ENCODE results near the gene PLB1. TPM values are rescaled to one million over a fixed set of nuclear protein-coding genes. Genes with fewer than 3 reads are reported as not detected.
"Not testable (repeated sequence)": the region's sequence is repeated elsewhere in the genome, so short reads cannot be mapped to it uniquely, and the experiment has no call there.

Gene PLB1
- total RNA-seq, 1 donor from 2014 or later: 0.20 TPM

GRCh38 chr2:28469304-28469703 lies 26.6 kb upstream of the PLB1 start:
- DNase-seq (ENCODE audit: low read depth in 2 of 2): no peak

GRCh38 chr2:28469947-28470535 lies 25.8 kb upstream of the PLB1 start:
- no peak for DNase-seq (ENCODE audit: low read depth in 2 of 2)

- DNase-seq (ENCODE audit: low read depth in 2 of 2): no peak
Measured at GRCh38 chr2:28470759-28471158, 25.1 kb upstream of the PLB1 start.

- no peak for DNase-seq (ENCODE audit: low read depth in 2 of 2)
Measured at GRCh38 chr2:28471214-28471613, 24.6 kb upstream of the PLB1 start.

- no peak for DNase-seq (ENCODE audit: low read depth in 2 of 2)
Measured at GRCh38 chr2:28471701-28472236, 24.1 kb upstream of the PLB1 start.

GRCh38 chr2:28472641-28473040 lies 23.2 kb upstream of the PLB1 start:
- DNase-seq (ENCODE audit: low read depth in 2 of 2): not testable (repeated sequence)

- DNase-seq (ENCODE audit: low read depth in 2 of 2): no peak
Measured at GRCh38 chr2:28475088-28475595, 20.7 kb upstream of the PLB1 start.

- no peak for DNase-seq (ENCODE audit: low read depth in 2 of 2)
Measured at GRCh38 chr2:28477087-28477486, 18.8 kb upstream of the PLB1 start.

GRCh38 chr2:28477645-28478044 lies 18.2 kb upstream of the PLB1 start:
- no peak for DNase-seq (ENCODE audit: low read depth in 2 of 2)

- DNase-seq (ENCODE audit: low read depth in 2 of 2): no peak
Measured at GRCh38 chr2:28480403-28481049, 15.3 kb upstream of the PLB1 start.

GRCh38 chr2:28481905-28482304 lies 14.0 kb upstream of the PLB1 start:
- no peak for DNase-seq (ENCODE audit: low read depth in 2 of 2)

- no peak for DNase-seq (ENCODE audit: low read depth in 2 of 2)
Measured at GRCh38 chr2:28484835-28485234, 11.0 kb upstream of the PLB1 start.

- no peak for DNase-seq (ENCODE audit: low read depth in 2 of 2)
Measured at GRCh38 chr2:28486526-28486925, 9.3 kb upstream of the PLB1 start.

GRCh38 chr2:28487258-28487657 lies 8.6 kb upstream of the PLB1 start:
- no peak for DNase-seq (ENCODE audit: low read depth in 2 of 2)

- DNase-seq (ENCODE audit: low read depth in 2 of 2): no peak
Measured at GRCh38 chr2:28488083-28488830, 7.6 kb upstream of the PLB1 start.

GRCh38 chr2:28488858-28489575 lies 6.8 kb upstream of the PLB1 start:
- no peak for DNase-seq (ENCODE audit: low read depth in 2 of 2)

GRCh38 chr2:28490558-28490957 lies 5.3 kb upstream of the PLB1 start:
- peak; percentile 7 to 25 for DNase-seq (ENCODE audit: low read depth in 2 of 2)

- no peak for DNase-seq (ENCODE audit: low read depth in 2 of 2)
Measured at GRCh38 chr2:28492282-28492681, 3.6 kb upstream of the PLB1 start.

- no peak for DNase-seq (ENCODE audit: low read depth in 2 of 2)
Measured at GRCh38 chr2:28493636-28494035, 2.2 kb upstream of the PLB1 start.

GRCh38 chr2:28496781-28497180 lies 921 bp downstream of the PLB1 start:
- DNase-seq (ENCODE audit: low read depth in 2 of 2): no peak

- DNase-seq (ENCODE audit: low read depth in 2 of 2): no peak
Measured at GRCh38 chr2:28497206-28497605, 1.3 kb downstream of the PLB1 start.

GRCh38 chr2:28499282-28499681 lies 3.4 kb downstream of the PLB1 start:
- no peak for DNase-seq (ENCODE audit: low read depth in 2 of 2)
